ENCODE measurements around the gene NOXO1. TPM values are rescaled to one million over a fixed set of nuclear protein-coding genes. Genes with fewer than 3 reads are reported as not detected.

The NOXO1 gene
- total RNA-seq, 1 experiment from 2014 or later = 1.7 TPM

- no peak overlapping the region for H4K91ac ChIP-seq (ENCODE audit: insufficient read length, low read depth, low read length)
- no peaks in the 10 kb centered on the region for H4K20me1 ChIP-seq (ENCODE audit: control insufficient read depth, insufficient read depth, insufficient read length)
- H3K23me2 ChIP-seq (ENCODE audit: insufficient read length, low read depth, low read length, poor library complexity, severe bottlenecking) = no peaks in the 10 kb centered on the region
- H3K79me1 ChIP-seq (ENCODE audit: insufficient read depth, low read depth, low read length, poor library complexity, severe bottlenecking) = peaks cover 9% of the 10 kb centered on the region
- H3K4me2 ChIP-seq (ENCODE audit: insufficient read depth, insufficient read length, low read length) = no peak overlapping the region
- H3K36me3 Mint-ChIP-seq (ENCODE audit: insufficient read depth in 1 of 3, low read depth in 3 of 3) = peaks cover 18 to 49% (median 48%) of the 10 kb centered on the region in 3 experiments
- H3K27me3 ChIP-seq (ENCODE audit: insufficient read depth, low read length) = no peaks in the 10 kb centered on the region
- H3K9me3 ChIP-seq (ENCODE audit: control insufficient read depth, low read depth, low read length) = no peaks in the 10 kb centered on the region
- no peaks in the 10 kb centered on the region for H3K4me1 ChIP-seq (ENCODE audit: insufficient read depth, low read length)
- no peak overlapping the region for H3K9ac ChIP-seq (ENCODE audit: extremely low read depth, insufficient read length, low read length)
- no peak overlapping the region for H2BK20ac ChIP-seq (ENCODE audit: low read depth, low read length, poor library complexity, severe bottlenecking)
- WGBS (ENCODE audit: extremely low coverage, insufficient read length, low lambda C conversion rate) = no CpG with 5 or more reads among the region's 53 CpGs
- H3K27ac ChIP-seq (ENCODE audit: insufficient read length, low read depth, low read length) = no peak overlapping the region
- H2AFZ ChIP-seq (ENCODE audit: low read length) = no peak overlapping the region
- no peak overlapping the region for H4K5ac ChIP-seq (ENCODE audit: insufficient read length, low read depth, low read length)
- H3K14ac ChIP-seq (ENCODE audit: insufficient read depth, low read length) = no peak overlapping the region
- no peak overlapping the region for H2BK120ac ChIP-seq (ENCODE audit: low read depth, low read length, poor library complexity, severe bottlenecking)
- H3K4me3 Mint-ChIP-seq = no peak overlapping the region
- no peaks in the 10 kb centered on the region for H3K27me3 Mint-ChIP-seq (ENCODE audit: low read depth)
- no peak overlapping the region for H3K23ac ChIP-seq (ENCODE audit: insufficient read length, low read depth, low read length)
- peaks cover 5% of the 10 kb centered on the region; the same call in 1 of the 2 replicates for H3K79me2 ChIP-seq (ENCODE audit: insufficient read depth, low read length)
- no peak for TF ChIP-seq CTCF (conservative IDR thresholded peaks at IDR 0.05)
- H2BK12ac ChIP-seq (ENCODE audit: insufficient read length, low read depth, low read length) = no peak overlapping the region
- no peak overlapping the region for H4K8ac ChIP-seq (replicated peaks; ENCODE audit: insufficient read length, low read depth, low read length)
- no peak overlapping the region for H3K56ac ChIP-seq (ENCODE audit: insufficient read length, low read depth, low read length)
- DNase-seq = no peak
- H3K18ac ChIP-seq (ENCODE audit: insufficient read length, low read depth, low read length) = no peak overlapping the region
- no peak overlapping the region for H3K4ac ChIP-seq (ENCODE audit: low read depth, low read length)
- peaks cover 7 to 15% of the 10 kb centered on the region in 2 experiments for H3K4me1 Mint-ChIP-seq
- no peak overlapping the region for H3T11ph ChIP-seq (ENCODE audit: low read length)
- no peak overlapping the region for H2BK15ac ChIP-seq (ENCODE audit: low read depth, low read length)
- 0 out of 7 replicates have a peak overlapping the region, but pooled peaks of 1 of the 3 experiments have one; percentile 44 for H3K27ac Mint-ChIP-seq
- H2AK5ac ChIP-seq (ENCODE audit: insufficient read length, low read length) = no peak overlapping the region
- no peaks in the 10 kb centered on the region for H3K9me3 Mint-ChIP-seq
- no peak overlapping the region for H2BK5ac ChIP-seq (ENCODE audit: insufficient read length, low read length)
These were observed 20.4 kb upstream of the NOXO1 start for GRCh38 chr16:2001456-2002355.

Data from H9 (cell line).